ENCODE measurements around the gene ENPP6. TPM values are rescaled to one million over a fixed set of nuclear protein-coding genes. Genes with fewer than 3 reads are reported as not detected.

ENPP6 gene
- total and polyA plus RNA-seq, 2 experiments from 2014 or later: 0.11 TPM; not detected in 1

DNA sequence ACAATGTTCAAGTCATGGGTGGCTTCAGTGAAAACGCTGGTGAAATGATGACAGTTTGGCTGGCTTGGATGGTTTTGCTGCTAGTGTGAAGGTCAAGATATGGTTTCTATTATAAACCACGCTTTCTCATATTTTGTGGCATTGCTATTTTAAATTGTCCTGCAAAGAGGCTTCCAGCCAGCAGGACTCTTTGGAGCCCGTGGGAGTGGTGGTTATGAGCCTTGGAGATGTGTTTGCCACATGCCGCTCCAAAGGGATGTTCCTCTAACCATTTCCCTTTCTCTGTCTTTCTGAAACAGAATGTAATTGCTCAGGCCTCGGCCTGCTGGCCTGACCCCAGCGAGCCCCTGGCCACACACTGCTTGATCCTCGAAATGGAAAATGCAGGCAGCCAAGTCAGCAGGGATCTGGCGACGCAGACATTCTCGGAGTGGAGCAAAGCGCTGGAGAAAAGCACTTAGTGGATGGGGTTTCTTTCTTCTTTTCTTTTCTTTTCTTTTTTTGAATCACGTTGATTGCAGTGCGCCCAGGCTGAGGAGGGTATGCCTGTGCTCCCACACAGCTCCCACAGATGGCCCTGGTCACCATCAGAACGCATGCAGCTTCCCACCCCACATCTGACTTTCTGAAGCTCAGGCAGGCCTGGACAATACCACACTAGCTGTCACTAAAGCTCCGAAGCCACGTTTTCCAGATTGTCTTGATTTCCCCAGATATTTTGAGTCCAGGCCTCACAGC is 114.0 kb downstream of the ENPP6 start:
- no peak overlapping the region for H3K4me3 ChIP-seq
- H4K20me1 ChIP-seq (replicated peaks; ENCODE audit: insufficient read depth): no peaks in the 10 kb centered on the region
- no peaks in the 10 kb centered on the region; the same call in 2 of the 3 replicates for H3K9me3 Mint-ChIP-seq
- no peak overlapping the region for H3K4me3 Mint-ChIP-seq
- ATAC-seq (peak; percentile 58), DNase-seq (ENCODE audit: low spot score) (no peak)
- no peaks in the 10 kb centered on the region for H3F3A ChIP-seq (replicated peaks; ENCODE audit: low read depth)
- H2AFZ ChIP-seq: peak overlapping the region; percentile 59; the same call in 1 of the 2 replicates
- no peak overlapping the region for H3K4me2 ChIP-seq
- no peaks in the 10 kb centered on the region for H3K9me2 ChIP-seq (ENCODE audit: insufficient read depth)
- H3K27ac ChIP-seq (ENCODE audit: low read depth): no peak overlapping the region; the same call in 1 of the 2 replicates
- no peaks in the 10 kb centered on the region; the same call in 1 of the 2 replicates for H3K4me1 ChIP-seq (ENCODE audit: insufficient read depth)
- peaks cover 19% of the 10 kb centered on the region for H3K4me1 Mint-ChIP-seq
- no peak overlapping the region for H3K27ac Mint-ChIP-seq
- peaks cover 5% of the 10 kb centered on the region for H3K27me3 Mint-ChIP-seq (ENCODE audit: insufficient read depth, low read depth, poor library complexity)
- no peaks in the 10 kb centered on the region for H3K79me2 ChIP-seq (replicated peaks; ENCODE audit: insufficient read depth)
- TF ChIP-seq, protein P1, sequence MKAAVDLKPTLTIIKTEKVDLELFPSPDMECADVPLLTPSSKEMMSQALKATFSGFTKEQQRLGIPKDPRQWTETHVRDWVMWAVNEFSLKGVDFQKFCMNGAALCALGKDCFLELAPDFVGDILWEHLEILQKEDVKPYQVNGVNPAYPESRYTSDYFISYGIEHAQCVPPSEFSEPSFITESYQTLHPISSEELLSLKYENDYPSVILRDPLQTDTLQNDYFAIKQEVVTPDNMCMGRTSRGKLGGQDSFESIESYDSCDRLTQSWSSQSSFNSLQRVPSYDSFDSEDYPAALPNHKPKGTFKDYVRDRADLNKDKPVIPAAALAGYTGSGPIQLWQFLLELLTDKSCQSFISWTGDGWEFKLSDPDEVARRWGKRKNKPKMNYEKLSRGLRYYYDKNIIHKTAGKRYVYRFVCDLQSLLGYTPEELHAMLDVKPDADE (IDR thresholded peaks at IDR 0.05): no peak
- TF ChIP-seq ZNF114 (CRISPR knock-in tag; IDR thresholded peaks at IDR 0.05) (no peak), EZH2phosphoT487 (IDR thresholded peaks at IDR 0.05; ENCODE audit: unreplicated experiment) (no peak), EZH2 (IDR thresholded peaks at IDR 0.05; ENCODE audit: low read depth, unreplicated experiment) (no peak), STAT1 (IDR thresholded peaks at IDR 0.05; ENCODE audit: unreplicated experiment) (no peak), POLR2AphosphoS5 (IDR thresholded peaks at IDR 0.05; ENCODE audit: low read depth) (no peak), JUNB (IDR thresholded peaks at IDR 0.05; ENCODE audit: unreplicated experiment) (no peak), NANOG (IDR thresholded peaks at IDR 0.05; ENCODE audit: borderline replicate concordance) (no peak), ZNF331 (CRISPR knock-in tag; IDR thresholded peaks at IDR 0.05; ENCODE audit: low read depth) (no peak)
- TF ChIP-seq, protein P2, sequence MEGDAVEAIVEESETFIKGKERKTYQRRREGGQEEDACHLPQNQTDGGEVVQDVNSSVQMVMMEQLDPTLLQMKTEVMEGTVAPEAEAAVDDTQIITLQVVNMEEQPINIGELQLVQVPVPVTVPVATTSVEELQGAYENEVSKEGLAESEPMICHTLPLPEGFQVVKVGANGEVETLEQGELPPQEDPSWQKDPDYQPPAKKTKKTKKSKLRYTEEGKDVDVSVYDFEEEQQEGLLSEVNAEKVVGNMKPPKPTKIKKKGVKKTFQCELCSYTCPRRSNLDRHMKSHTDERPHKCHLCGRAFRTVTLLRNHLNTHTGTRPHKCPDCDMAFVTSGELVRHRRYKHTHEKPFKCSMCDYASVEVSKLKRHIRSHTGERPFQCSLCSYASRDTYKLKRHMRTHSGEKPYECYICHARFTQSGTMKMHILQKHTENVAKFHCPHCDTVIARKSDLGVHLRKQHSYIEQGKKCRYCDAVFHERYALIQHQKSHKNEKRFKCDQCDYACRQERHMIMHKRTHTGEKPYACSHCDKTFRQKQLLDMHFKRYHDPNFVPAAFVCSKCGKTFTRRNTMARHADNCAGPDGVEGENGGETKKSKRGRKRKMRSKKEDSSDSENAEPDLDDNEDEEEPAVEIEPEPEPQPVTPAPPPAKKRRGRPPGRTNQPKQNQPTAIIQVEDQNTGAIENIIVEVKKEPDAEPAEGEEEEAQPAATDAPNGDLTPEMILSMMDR (conservative IDR thresholded peaks at IDR 0.05; ENCODE audit: low read depth in 2 of 2): no peak
- TF ChIP-seq, protein P3, sequence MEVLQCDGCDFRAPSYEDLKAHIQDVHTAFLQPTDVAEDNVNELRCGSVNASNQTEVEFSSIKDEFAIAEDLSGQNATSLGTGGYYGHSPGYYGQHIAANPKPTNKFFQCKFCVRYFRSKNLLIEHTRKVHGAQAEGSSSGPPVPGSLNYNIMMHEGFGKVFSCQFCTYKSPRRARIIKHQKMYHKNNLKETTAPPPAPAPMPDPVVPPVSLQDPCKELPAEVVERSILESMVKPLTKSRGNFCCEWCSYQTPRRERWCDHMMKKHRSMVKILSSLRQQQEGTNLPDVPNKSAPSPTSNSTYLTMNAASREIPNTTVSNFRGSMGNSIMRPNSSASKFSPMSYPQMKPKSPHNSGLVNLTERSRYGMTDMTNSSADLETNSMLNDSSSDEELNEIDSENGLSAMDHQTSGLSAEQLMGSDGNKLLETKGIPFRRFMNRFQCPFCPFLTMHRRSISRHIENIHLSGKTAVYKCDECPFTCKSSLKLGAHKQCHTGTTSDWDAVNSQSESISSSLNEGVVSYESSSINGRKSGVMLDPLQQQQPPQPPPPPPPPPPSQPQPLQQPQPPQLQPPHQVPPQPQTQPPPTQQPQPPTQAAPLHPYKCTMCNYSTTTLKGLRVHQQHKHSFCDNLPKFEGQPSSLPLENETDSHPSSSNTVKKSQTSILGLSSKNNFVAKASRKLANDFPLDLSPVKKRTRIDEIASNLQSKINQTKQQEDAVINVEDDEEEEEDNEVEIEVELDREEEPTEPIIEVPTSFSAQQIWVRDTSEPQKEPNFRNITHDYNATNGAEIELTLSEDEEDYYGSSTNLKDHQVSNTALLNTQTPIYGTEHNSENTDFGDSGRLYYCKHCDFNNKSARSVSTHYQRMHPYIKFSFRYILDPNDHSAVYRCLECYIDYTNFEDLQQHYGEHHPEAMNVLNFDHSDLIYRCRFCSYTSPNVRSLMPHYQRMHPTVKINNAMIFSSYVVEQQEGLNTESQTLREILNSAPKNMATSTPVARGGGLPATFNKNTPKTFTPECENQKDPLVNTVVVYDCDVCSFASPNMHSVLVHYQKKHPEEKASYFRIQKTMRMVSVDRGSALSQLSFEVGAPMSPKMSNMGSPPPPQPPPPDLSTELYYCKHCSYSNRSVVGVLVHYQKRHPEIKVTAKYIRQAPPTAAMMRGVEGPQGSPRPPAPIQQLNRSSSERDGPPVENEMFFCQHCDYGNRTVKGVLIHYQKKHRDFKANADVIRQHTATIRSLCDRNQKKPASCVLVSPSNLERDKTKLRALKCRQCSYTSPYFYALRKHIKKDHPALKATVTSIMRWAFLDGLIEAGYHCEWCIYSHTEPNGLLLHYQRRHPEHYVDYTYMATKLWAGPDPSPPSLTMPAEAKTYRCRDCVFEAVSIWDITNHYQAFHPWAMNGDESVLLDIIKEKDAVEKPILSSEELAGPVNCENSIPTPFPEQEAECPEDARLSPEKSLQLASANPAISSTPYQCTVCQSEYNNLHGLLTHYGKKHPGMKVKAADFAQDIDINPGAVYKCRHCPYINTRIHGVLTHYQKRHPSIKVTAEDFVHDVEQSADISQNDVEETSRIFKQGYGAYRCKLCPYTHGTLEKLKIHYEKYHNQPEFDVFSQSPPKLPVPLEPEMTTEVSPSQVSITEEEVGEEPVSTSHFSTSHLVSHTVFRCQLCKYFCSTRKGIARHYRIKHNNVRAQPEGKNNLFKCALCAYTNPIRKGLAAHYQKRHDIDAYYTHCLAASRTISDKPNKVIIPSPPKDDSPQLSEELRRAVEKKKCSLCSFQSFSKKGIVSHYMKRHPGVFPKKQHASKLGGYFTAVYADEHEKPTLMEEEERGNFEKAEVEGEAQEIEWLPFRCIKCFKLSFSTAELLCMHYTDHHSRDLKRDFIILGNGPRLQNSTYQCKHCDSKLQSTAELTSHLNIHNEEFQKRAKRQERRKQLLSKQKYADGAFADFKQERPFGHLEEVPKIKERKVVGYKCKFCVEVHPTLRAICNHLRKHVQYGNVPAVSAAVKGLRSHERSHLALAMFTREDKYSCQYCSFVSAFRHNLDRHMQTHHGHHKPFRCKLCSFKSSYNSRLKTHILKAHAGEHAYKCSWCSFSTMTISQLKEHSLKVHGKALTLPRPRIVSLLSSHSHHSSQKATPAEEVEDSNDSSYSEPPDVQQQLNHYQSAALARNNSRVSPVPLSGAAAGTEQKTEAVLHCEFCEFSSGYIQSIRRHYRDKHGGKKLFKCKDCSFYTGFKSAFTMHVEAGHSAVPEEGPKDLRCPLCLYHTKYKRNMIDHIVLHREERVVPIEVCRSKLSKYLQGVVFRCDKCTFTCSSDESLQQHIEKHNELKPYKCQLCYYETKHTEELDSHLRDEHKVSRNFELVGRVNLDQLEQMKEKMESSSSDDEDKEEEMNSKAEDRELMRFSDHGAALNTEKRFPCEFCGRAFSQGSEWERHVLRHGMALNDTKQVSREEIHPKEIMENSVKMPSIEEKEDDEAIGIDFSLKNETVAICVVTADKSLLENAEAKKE (CRISPR knock-in tag; IDR thresholded peaks at IDR 0.05): no peak
- H3K36me3 Mint-ChIP-seq (ENCODE audit: low read depth): no peaks in the 10 kb centered on the region; the same call in 2 of the 3 replicates
- no peaks in the 10 kb centered on the region for H3K27me3 ChIP-seq (ENCODE audit: insufficient read depth)
- no peaks in the 10 kb centered on the region for H3K36me3 ChIP-seq (ENCODE audit: insufficient read depth)
